DND-41 (cell line): ENCODE results near the gene AAGAB.

ENCODE experiments used
- ATAC-seq: fragments of 200-7000 bp; cut with Tn5 transposase; 3 replicates; pipeline ENCODE4 v1.9.1; 2021; ENCODE audit warnings: low read depth; ENCODE audit not compliant: insufficient read depth
- DNase-seq: peaks from one replicate; pipeline ENCODE4 v3.0.0-alpha.2; 2020
- H2AFZ ChIP-seq: 2 replicates; pipeline ENCODE4 v1.6.0; 2012; ENCODE audit warnings: low read depth, low read length
- H3K27ac ChIP-seq: 2 replicates; pipeline ENCODE4 v1.5.1; 2012; ENCODE audit warnings: low read length, inconsistent platforms
- H3K27me3 ChIP-seq: fragments of 200-600 bp; sonication (generic); 2 replicates; pipeline ENCODE4 v1.6.0; 2012; ENCODE audit warnings: low read length, mild to moderate bottlenecking, inconsistent platforms; ENCODE audit not compliant: insufficient read depth, poor library complexity
- H3K36me3 ChIP-seq: 2 replicates; pipeline ENCODE4 v1.5.1; 2012; ENCODE audit warnings: low read length, inconsistent platforms; ENCODE audit not compliant: insufficient read depth
- H3K4me1 ChIP-seq: 2 replicates; pipeline ENCODE4 v1.5.1; 2012; ENCODE audit warnings: mild to moderate bottlenecking, low read length; ENCODE audit not compliant: insufficient read depth
- H3K4me2 ChIP-seq: 2 replicates; pipeline ENCODE4 v1.6.0; 2012; ENCODE audit warnings: mild to moderate bottlenecking, moderate library complexity, low read length, inconsistent platforms; ENCODE audit not compliant: insufficient read depth
- H3K4me3 ChIP-seq, 2 experiments: fragments of 200-600 bp in 1 of 2; shearing (Covaris generic) in 1 of 2; 2 replicates each; pipeline ENCODE4 v1.5.1; 2012 to 2016; ENCODE audit warnings: inconsistent platforms in 2 of 2, low read length in 2 of 2, mild to moderate bottlenecking in 2 of 2, low read depth in 1 of 2, moderate library complexity in 1 of 2
- H3K79me2 ChIP-seq: 2 replicates; pipeline ENCODE4 v1.6.0; 2012; ENCODE audit warnings: low read length, inconsistent platforms; ENCODE audit not compliant: insufficient read depth
- H3K9ac ChIP-seq: 2 replicates; pipeline ENCODE4 v1.6.0; 2012; ENCODE audit warnings: low read depth, mild to moderate bottlenecking, inconsistent platforms, low read length, moderate library complexity
- H3K9me3 ChIP-seq: 2 replicates; pipeline ENCODE4 v1.5.1; 2012; ENCODE audit warnings: low read length, moderate library complexity, mild to moderate bottlenecking, inconsistent platforms; ENCODE audit not compliant: insufficient read depth, severe bottlenecking
- H4K20me1 ChIP-seq: 2 replicates; pipeline ENCODE4 v1.6.0; 2012; ENCODE audit warnings: low read length; ENCODE audit not compliant: insufficient read depth
- CTCF ChIP-seq: IDR thresholded peaks from 2 replicates; pipeline ENCODE4 v1.5.1; 2012; ENCODE audit warnings: borderline replicate concordance, low read length, moderate library complexity, mild to moderate bottlenecking; ENCODE audit not compliant: poor library complexity, severe bottlenecking; ENCODE audit errors: extremely low read depth
- EZH2 ChIP-seq: IDR thresholded peaks from 3 replicates; pipeline ENCODE4 v1.6.1; 2012; ENCODE audit warnings: borderline replicate concordance, low read depth, mild to moderate bottlenecking, moderate library complexity, low read length, inconsistent platforms; ENCODE audit not compliant: severe bottlenecking

AAGAB gene

GRCh38 chr15:67281714-67282113 lies 27.3 kb upstream of the AAGAB start:
- H3K4me2 ChIP-seq, result no peak overlapping the region
- ATAC-seq, result no peak

GRCh38 chr15:67280217-67280616 lies 25.8 kb upstream of the AAGAB start:
- DNase-seq (no peak), ATAC-seq (no peak)
- Histone ChIP-seq H3K36me3 (no peaks in the 10 kb centered on the region), H3K79me2 (no peaks in the 10 kb centered on the region), H3K4me1 (no peaks in the 10 kb centered on the region), H3K27me3 (no peaks in the 10 kb centered on the region), H3K4me2 (no peak overlapping the region), H2AFZ (no peak overlapping the region), H4K20me1 (no peaks in the 10 kb centered on the region), H3K27ac (no peak overlapping the region), H3K4me3 (no peak overlapping the region), H3K9ac (no peak overlapping the region), H3K9me3 (no peaks in the 10 kb centered on the region)
- no peak for TF ChIP-seq EZH2
- TF ChIP-seq CTCF, result no peak

More at GRCh38 chr15:67281714-67282113, 27.3 kb upstream of the AAGAB start:
- H3K9ac ChIP-seq, result no peak overlapping the region
- TF ChIP-seq EZH2, result no peak
- TF ChIP-seq CTCF, result no peak
- no peak overlapping the region for H3K27ac ChIP-seq
- H4K20me1 ChIP-seq, result no peaks in the 10 kb centered on the region
- H3K4me1 ChIP-seq, result no peaks in the 10 kb centered on the region
- no peaks in the 10 kb centered on the region for H3K9me3 ChIP-seq
- H3K4me3 ChIP-seq, result no peak overlapping the region
- no peak overlapping the region for H2AFZ ChIP-seq
- no peaks in the 10 kb centered on the region for H3K79me2 ChIP-seq
- no peaks in the 10 kb centered on the region for H3K27me3 ChIP-seq
- no peaks in the 10 kb centered on the region for H3K36me3 ChIP-seq
- DNase-seq, result no peak

GRCh38 chr15:67276666-67277065 lies 22.2 kb upstream of the AAGAB start:
- Histone ChIP-seq H3K36me3 (no peaks in the 10 kb centered on the region), H3K4me2 (no peak overlapping the region), H3K9ac (no peak overlapping the region), H3K4me1 (no peaks in the 10 kb centered on the region), H3K27ac (no peak overlapping the region), H4K20me1 (no peaks in the 10 kb centered on the region), H3K79me2 (no peaks in the 10 kb centered on the region), H3K27me3 (no peaks in the 10 kb centered on the region), H3K4me3 (no peak overlapping the region), H2AFZ (no peak overlapping the region), H3K9me3 (no peaks in the 10 kb centered on the region)
- TF ChIP-seq CTCF, result no peak
- no peak for TF ChIP-seq EZH2
- DNase-seq (no peak), ATAC-seq (no peak)

GRCh38 chr15:67274236-67274635 lies 19.8 kb upstream of the AAGAB start:
- H2AFZ ChIP-seq, result no peak overlapping the region
- H3K27me3 ChIP-seq, result no peaks in the 10 kb centered on the region
- H4K20me1 ChIP-seq, result no peaks in the 10 kb centered on the region
- DNase-seq, result no peak
- H3K9me3 ChIP-seq, result no peaks in the 10 kb centered on the region
- H3K36me3 ChIP-seq, result no peaks in the 10 kb centered on the region
- no peak overlapping the region for H3K9ac ChIP-seq
- no peaks in the 10 kb centered on the region for H3K79me2 ChIP-seq
- H3K4me3 ChIP-seq, result no peak overlapping the region
- no peaks in the 10 kb centered on the region for H3K4me1 ChIP-seq
- TF ChIP-seq CTCF, result no peak
- no peak for TF ChIP-seq EZH2
- no peak for ATAC-seq
- H3K27ac ChIP-seq, result no peak overlapping the region
- no peak overlapping the region for H3K4me2 ChIP-seq
